ENCODE measurements around the gene SCAF1.
A peak's percentile ranks its signal among the peaks of the same experiment; 100 is the strongest.

Gene SCAF1

DNA sequence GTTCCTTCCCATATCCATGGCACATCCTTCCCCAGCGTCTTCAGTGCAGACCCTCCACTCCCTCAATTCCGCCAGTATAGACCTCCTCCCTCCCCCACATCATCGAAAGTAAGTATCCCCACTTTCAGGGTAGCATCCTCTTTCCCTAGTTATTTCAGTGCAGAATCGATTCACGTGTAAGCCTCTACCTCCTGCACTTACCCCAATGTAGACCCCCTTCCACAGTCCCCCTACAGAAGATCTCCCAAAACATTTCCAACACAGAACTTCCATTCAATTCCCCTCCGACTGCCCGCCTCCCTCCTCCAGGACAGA lies 23.0 kb downstream of the SCAF1 start:
- DNase-seq (ENCODE audit: low read depth), result no peak

DNA sequence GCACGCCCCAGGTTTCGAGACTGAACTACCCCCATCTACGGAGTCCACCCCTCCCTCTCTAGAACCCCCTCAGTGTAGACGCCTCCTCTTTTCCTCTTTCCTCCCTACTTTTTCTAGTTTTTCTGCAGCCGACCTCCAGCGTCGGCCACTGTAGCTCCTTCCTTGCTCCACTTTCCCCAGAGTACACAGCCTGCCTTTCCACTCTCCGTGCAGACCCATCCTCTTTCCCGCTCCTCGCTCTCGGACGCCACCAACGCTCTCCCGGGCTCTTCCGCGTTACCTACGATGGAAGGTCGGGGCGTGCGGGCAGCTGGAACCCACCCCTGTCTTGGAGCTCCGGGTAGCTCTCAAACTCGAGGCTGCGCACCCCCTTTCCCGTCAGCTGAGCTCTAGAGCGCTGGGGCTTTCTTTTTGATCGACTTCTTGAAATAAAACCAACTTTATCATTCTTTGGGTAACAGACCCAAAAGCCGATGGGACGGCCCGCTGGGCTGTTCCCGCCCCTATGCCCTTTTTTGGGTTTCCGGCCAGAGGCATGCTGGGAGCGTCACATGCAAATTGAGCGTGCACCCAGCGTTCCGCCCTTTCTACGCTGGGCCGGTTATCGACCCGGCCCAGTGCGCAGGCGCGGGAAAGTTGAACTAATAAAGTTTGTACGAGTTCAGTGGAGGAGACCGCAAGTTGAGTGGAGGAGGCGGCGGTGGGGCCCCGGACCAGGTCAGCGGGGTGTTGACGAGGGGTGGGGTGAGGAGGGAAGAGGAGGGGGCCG lies 23.5 kb downstream of the SCAF1 start, which contains the start of the genes BCL2L12 and IRF3:
Gene BCL2L12, plus strand, starts transcription at position 583 of the 769 bp plus-strand sequence. CDS start 760 bp downstream, outside the sequence.
Gene IRF3, minus strand, starts transcription at position 507 of the 769 bp plus-strand sequence. CDS start 1,019 bp downstream, outside the sequence.
- peak; percentile 100 for DNase-seq (ENCODE audit: low read depth)

DNA sequence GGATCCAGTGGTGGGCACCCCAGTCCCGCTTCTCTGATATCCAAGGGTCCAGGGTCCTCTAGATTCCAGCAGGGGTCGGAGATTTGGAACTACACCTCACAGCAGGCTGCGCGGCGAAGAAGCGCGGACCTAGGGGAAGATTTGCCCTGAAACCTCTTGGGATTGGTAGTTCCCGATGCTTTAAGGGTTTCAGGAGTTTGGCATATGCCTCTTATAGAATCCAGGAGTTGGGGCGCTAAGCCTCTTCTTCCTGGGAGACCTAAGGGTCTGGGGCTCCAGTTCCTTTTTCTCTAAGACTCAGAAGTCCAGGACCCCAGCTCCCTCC lies 24.1 kb downstream of the SCAF1 start:
- DNase-seq (ENCODE audit: low read depth), result no peak

DNA sequence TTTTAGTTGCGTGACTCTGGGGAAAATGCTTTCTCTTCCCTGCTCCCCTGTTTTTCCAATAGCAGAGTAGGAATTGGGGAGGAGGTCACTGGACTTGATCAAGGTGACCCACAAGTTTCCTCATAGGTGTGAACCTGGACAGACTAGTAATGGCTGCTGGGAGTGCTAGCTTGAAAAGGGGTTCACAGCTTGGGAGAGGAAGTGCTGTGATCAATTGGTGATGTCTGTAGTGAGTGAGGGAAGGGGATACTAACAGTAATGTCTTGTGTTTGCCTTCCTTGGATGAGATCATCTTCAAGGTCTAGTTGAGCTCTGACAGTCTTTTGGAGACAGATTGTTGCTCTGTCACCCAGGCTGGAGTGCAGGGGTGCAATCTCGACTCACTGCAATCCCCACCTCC lies 25.5 kb downstream of the SCAF1 start:
- no peak for DNase-seq (ENCODE audit: low read depth)

DNA sequence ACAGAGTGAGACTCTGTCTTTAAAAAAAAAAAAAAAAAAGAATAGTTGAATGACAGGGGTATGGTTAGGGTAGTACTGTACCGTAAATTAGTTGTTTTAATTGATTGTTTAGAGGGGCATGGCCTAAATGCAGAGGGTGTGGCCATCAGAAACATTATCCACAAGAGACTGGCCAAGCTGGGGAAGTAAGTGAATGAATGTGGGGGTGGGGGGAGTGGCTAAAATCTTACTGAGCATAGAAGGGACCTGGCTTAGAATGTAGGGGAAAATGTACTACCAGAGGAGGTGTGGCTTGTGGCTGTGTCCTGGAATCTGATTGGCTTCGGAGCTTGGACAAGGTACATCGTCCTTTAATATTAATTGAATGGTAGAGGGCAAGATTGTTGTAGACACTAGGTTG lies 27.5 kb downstream of the SCAF1 start:
- no peak for DNase-seq (ENCODE audit: low read depth)

DNA sequence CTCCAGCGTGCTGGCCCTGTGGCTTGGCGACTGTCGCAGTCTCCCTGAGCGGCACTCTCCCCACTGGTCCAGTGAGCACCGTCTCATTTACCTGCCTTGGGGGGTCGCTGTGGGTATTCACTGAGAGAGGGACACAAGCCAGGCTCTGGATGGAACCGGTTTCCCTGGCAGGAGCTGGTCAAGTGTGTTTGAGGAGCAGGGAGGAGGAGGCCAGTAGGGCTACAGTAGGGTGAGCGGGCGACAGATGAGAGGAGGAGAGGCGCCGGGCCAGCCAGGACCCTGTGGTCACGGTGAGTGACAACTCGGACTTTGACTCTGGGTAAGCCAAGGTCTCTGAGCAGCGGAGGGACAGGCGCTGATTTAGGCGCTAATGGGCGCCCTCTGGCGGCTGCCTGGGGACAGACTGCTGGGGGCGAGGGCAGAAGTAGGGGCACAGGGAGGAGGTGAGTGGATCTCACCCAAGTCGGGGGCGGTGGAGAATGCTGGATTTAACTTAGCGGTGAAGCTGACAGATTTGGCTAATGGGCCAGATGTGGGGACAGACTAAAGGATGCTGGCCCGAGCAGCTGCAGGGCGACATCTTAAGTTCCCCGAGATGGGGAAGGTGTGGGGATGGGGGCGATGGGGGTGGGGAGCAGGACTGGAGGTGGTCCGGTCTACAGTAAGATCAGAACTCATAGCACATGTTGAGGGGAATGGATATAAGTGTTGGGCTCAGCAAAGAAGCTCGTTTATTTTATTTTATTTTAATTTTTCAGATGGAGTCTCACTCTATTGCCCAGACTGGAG lies 30.3 kb downstream of the SCAF1 start:
- peak; percentile 59 for DNase-seq (ENCODE audit: low read depth)

DNA sequence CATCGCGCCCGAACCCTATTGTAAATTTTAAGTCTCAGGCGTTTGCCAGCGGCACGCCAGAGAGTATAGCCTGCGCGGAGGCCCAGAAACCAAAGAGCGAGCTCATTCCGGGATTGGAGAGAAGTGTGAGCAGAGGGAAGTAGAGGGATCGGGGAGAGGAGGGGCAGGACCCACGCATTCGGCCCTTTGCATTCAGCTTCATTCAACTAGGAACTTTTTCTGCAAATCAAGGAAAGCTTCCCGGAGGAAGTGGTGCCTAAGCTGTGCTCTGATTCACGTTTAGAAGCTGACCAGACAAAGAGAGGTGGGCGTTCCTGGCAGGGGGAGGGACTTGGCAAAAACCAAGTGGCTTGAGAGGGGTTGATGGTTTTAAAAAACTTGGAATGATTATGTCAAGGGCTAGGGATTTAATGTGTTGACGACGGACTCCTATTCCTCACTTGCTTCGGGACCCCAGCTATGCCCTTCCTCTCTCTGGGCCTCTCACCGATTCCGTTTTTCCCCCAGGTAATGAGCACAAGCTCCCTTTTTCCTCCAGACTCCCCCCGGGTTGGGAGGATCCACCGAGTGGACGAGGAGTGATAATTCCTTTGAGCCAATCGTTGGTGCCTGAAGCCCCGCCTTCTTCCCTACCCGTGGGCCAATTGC lies 34.3 kb downstream of the SCAF1 start:
- DNase-seq (ENCODE audit: low read depth), result peak; percentile 40

DNA sequence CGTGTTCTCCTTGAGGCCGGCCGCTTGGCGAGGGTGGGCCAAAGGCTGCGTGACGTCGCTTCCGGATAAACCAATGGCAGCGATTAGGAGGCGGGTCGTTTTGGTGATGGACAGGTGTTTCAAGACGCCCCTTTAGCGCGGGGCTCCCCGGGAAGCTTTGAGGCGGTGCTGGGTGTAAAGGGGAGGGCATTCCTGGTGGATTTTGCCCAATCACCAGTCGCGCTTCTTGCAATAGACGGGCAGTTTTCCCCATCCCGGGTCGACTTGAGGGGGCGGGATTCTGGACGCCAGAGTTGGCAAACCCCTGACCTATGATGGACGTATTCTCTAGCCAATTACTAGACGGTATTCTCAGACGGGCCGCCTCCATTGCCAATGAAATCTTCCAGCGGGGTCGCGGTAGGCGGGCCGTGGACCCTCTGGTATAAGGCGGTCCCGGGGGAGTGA lies 34.8 kb downstream of the SCAF1 start:
- DNase-seq (ENCODE audit: low read depth), result peak; percentile 96

DNA sequence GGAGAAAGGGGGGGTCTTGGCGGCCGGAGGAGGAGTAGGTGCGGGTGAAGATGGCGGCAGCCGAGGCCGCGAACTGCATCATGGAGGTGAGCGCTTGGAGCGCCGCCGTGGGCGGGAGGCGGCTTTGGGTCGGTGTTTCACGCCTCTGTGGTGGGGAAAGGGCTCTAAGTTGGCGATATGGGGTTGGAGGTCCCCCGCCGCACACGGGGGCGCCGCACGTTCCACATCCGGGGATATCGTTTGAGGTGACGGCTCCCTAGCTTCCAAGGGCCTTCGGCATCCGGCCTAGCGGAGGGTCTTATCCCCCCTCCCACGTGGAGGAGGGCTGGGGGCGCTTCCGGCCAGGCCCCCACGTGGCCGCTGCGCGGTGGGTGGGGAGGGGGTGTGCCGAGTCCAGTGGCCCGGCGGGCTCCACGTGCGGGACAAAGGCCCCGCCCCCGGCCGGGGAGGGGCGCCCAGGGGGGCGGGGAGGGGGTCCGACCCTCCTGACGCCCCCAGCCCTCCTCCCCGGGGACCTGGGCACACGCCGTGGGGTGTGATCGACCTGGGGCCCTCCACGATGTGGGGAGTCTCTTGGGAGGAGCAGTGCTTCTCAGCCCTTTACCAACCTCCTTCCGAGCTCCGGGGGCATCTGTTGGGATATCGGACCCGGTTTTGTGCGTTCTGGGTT lies 35.4 kb downstream of the SCAF1 start, which contains the start of gene PRMT1:
Gene PRMT1, plus strand, starts transcription at position 41 of the 670 bp plus-strand sequence. Its CDS starts 10 bp downstream, at position 51.
- no peak for DNase-seq (ENCODE audit: low read depth)

DNA sequence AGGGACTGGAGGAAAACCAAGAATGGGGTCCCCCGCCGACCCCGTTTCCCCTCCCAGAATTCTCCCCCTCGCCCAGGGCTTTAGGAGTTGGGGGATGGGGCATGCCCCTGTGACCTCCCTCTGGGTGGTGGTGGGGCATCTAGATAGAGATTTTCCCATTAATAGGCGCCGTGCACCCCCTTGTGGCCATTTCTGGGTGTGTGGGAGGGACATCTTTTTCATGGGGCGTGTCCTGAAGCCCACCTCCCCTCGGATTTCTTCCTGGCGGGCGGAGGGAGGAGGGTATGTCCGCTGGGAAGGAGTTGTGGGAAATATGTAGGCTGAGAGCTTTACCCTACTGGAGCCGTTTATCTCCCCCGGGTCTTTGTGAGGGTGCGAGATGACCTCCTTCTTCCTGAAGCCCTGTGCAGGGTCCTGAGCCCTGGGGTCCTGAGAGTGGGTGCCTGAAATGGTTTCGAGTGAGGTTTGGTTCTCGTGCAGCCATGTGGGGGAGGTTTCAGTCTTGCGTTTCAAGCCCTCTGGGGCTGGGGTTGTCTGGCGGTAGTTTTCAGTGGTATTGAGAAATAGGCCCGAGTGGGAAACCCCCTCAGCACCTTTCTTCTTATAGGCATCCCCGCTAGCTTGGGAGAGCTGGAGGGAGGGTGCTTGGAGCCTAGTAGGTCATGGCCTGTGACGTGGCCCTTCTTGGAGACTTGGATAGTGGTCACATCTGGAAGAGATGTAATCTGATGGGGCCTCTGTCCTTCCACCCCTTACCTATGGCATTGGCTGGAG lies 36.1 kb downstream of the SCAF1 start:
- peak; percentile 76 for DNase-seq (ENCODE audit: low read depth)

DNA sequence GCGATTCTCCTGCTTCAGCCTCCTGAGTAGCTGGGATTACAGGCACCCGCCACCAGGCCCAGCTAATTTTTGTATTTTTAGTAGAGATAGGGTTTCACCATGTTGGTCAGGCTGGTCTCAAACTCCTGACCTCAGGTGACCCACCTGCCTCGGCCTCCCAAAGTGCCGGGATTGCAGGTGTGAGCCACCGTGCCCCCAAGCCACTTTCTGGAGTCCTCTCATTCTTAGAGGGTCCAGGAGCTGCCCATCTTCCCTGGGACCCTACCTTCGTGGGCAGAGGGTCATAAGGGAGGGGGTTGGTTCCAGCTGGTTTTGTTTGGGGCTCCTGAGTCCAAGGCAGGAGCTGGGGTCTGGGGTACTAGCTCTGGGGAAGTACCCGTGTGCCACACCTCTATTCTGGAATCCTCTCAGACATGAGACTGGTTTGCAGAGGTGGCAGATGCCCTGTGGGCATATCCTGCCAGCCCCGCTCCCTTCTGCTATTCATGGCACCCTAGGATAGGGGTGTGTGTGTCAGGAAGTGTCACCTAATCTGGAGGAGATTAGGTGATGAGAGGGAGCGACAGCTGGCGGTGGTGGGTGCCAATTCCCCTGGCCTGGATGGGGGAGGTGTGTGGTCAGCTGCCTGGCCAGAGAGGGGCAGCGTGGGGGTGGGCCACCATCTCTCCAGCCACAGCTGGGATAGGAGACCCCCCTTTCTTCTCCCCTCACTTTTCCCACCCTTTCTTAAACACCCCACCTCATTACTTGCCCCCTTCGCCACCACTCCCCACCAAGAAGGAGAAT lies 37.2 kb downstream of the SCAF1 start:
- DNase-seq (ENCODE audit: low read depth), result no peak

DNA sequence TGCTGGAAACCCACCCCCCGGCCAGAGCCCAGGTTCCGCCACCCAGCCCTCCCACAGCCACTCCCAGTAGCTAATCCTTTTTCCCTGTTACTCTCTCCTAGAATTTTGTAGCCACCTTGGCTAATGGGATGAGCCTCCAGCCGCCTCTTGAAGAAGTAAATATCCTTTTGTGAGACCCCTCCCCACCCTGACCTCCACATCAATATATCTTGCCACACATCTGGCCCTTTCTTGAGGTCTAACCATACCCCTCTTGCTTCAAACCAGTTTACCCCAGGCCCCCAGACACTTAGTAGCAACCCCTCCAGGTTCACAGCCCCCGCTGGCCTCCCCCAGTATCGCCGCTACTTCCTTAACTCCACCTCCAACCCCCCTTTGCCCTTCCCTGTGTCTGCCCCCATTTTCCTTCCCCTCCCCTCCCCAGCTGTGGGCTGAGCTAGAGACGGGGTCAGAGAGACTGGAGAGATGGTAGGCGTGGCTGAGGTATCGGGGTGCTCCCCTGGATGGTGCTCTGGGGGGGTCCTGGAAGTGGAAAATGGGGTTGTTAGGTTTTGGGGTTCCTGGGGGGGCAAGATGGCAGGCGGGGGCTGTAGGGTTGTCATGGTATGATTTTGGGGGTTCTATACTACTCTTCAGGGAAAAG lies 37.9 kb downstream of the SCAF1 start:
- DNase-seq (ENCODE audit: low read depth), result no peak

DNA sequence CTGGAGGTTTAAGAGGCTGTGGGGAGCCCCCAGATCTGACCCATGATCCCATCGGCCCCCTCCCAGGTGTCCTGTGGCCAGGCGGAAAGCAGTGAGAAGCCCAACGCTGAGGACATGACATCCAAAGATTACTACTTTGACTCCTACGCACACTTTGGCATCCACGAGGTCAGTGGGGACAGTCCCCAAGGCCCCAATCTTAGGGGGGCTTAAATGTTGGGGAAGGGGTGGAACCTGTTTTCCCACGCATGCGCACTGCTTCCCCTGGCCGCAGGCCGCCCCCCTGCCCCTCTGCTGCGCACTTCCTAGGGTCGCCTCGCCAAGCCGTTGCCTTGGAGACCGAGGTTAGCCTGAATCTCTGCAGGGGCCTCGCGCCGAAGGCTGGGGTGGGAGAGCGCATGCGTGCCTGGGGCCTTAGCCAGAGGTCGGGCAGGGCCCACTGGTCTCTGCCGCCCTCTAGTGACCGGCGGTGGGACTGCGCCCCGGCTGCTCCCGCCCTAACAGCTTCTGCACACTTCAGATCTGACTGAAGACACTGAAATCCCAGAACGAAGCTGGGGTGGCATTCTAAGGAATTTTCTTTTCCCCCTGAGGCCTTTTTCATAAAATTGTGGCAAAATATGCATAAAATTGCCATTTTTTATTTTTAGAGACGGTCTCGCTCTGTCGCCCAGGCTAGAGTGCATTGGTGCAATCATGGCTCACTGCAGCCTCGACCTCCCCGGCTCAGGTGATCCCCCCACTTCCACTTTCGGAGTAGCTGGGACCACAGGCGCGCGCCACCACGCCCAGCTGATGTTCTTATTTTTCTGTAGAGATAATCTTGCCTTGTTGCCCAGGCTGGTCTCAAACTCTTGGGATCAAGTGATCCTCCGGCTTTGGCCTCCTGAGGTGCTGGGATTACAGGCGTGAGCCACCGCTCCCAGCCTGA lies 38.7 kb downstream of the SCAF1 start:
- peak; percentile 94 for DNase-seq (ENCODE audit: low read depth)

DNA sequence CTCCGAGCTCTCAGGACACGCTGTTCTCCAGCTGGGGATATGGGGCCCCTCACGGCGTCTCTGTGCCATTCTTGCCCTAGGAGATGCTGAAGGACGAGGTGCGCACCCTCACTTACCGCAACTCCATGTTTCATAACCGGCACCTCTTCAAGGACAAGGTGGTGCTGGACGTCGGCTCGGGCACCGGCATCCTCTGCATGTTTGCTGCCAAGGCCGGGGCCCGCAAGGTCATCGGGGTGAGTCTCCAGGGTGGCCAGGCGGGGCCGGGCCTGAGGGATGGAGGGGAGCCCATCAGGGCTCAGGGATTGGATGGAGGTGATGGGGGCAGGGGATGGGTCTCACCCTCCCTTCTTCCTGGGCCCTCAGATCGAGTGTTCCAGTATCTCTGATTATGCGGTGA lies 39.8 kb downstream of the SCAF1 start:
- no peak for DNase-seq (ENCODE audit: low read depth)

DNA sequence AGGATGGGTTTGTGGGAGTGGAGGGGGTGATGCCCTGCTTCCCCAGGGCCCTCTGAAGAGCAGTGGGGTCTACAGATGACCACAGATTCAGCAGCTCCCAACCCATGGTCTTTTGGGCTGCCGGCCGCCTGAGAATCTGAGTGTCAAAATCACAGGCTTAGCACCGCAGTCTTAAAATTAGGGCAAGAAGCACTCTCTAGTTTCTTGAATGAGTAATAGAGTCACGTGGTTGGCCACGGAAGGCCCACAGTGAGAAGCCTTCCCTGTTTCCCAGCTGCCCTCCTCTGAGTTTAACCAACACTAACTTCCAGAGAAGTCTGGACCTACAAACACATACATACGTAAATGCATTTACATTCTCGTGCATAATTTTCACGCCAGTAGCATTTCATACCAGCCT lies 40.3 kb downstream of the SCAF1 start:
- DNase-seq (ENCODE audit: low read depth), result no peak

DNA sequence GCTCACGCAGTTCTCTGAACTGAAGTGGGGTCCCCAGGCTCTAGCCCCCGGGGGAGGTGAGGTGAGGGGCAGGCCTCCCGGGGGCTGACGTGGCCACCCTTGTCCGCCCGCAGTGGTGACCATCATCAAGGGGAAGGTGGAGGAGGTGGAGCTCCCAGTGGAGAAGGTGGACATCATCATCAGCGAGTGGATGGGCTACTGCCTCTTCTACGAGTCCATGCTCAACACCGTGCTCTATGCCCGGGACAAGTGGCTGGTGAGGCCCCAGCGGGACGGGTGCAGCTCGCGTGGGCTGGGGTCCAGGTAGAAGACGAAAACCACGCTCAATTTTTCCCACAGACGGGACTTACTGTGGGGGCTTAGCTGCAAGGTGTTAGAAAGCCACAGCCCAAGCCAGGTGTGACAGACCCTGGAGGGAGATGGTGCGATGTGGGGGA lies 41.8 kb downstream of the SCAF1 start:
- no peak for DNase-seq (ENCODE audit: low read depth)

DNA sequence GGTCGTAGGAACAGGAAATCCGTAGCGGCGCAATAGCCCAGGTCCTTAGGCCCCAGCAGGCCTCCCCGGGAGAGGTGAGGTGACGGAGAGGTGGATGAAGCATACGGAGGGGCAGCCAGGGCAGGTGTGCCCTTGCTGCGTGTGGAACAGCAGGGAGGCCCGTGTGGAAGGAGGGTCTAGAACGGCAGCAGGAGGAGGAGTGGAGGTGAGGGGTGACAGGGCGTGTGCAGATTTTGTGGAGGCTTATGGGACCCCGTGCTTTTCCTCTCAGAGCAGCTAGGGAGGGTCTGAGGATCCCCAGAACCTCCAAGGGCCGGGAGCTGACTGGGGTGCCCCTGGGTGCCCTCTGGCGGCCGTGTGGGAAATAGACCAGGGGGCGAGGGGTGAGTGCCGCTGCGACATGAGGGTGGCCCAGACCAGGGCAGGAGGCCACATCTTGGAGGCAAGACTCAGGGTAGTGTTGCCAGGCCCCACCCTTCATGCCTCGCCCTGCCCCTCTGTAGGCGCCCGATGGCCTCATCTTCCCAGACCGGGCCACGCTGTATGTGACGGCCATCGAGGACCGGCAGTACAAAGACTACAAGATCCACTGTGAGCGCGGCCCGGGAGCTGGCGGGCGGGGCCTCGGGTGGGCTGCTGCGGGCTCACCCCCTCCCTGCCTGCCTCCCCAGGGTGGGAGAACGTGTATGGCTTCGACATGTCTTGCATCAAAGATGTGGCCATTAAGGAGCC lies 42.4 kb downstream of the SCAF1 start:
- no peak for DNase-seq (ENCODE audit: low read depth)

DNA sequence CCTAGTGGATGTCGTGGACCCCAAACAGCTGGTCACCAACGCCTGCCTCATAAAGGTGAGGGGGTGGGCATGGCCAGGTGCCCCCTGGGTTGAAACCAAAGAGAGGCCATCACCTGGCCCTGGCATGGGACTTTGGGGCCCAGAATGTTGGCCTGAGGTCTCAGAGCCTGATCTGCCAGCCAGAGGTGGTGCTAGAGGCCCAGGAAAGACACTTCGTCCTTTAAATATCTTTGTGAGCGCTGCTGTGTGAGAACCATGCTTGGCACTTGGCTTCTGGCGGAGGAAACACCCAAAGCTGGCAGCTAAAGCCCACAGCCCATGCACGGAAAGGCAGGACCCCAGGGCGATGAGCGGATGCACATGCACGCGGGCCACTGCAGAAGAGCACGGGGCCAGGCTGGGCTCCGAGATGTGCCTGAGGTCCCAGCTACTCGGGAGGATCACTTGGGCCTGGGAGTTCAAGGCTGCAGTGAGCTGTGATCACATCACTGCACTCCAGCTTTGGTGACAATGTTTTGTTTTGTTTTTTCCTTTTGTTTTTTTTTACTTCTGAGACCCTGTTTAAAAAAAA lies 43.1 kb downstream of the SCAF1 start:
- no peak for DNase-seq (ENCODE audit: low read depth)

All from stimulated activated CD8-positive, alpha-beta memory T cell treated with anti-CD3 and anti-CD28 coated beads, Interleukin-15, amount 100 ng/mL, for 1 hour (primary cell).